Stimulated activated CD4-positive, alpha-beta T cell treated with anti-CD3 and anti-CD28 coated beads, TNF-alpha, amount 100 ng/mL, for 1 hour (primary cell): Measurements from ENCODE around the gene PCSK2.

Experiments
- DNase-seq, 3 donors: peaks; one replicate each; pipeline ENCODE4 v3.0.0-alpha.2; 2020; ENCODE audit warnings: low read depth in 3 of 3, low spot score in 1 of 3

PCSK2 gene

DNA sequence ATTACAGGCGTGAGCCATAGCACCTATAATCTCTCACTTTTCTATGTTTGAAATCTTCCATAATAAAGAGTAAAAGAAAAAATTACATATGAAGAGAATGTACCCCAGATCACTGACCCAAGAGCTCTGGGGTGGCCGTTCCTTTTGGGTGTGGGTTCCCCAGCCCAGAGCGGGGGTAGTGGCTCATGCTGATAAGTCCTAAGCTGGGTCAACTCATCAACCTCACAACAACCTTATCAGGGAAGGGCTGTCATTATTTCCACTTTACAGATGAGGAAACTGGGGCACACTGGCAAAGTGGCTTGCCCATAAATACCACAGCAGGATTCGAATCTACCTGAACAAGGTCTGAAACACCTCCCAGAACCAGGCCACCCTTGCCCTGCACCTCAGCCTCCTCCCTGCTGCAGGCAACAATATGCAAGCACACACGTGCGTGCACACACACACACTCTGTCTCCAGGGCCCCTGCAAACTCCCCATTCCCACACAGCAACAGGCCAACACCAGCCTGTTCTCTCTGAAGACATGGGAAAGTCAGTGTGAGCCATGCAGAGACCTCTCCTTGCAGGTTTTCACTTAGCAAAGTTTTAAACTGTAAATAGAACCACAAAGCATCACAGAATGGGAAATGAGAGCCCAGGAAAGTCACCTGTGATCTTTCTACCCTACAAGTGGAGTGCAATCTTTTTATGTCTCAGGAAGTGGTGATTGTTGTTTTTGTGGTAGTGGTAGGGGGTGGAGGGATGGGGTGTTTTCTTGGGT, 276.6 kb downstream of the PCSK2 start:
- no peak for DNase-seq

DNA sequence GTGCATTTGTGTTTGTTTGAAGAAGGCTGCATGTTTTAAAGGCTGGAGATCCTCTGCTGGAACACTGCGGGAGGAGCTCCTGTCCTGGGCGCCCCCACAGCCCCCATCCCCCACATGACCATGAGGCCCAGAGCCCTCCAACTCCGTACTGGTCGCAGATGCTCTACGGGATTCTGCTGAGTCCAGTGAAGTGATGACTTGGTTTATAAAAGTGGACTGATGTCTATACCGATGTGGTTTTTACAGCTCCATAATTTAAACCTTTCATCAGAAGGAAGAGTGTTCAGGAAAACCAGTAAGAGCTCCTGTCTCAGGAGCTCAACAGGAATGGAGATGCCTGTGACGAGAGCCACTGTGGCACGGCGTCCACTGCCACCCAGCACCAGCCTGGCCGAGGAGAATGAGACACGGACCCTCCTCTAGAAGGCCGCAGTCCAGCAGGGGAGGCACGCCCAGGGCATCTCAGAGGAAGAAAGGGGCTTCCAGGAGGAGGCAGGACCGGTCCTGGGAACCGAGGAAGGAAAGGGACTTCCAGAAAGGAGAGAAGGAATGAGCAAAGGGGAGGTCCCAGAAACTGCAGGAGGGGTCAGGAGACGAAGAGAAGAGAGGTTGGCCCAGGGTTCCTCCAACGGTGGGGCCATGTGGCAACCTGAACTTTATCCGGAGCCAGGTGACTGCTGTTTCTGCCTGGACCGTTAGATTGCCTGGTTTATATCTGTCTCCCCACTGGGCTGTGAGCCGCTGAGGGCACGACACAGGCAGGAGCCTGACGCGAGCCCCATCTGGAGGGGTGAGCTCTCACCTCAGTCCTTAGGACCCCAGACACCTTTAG, 277.4 kb downstream of the PCSK2 start:
- peak in 1 of 3 donors; percentile 8 for DNase-seq

- peak in 1 of 3 donors; percentile 6 for DNase-seq
Observed at GRCh38 chr20:17504898-17505635, 278.2 kb downstream of the PCSK2 start.

GRCh38 chr20:17505636-17506517, 279.0 kb downstream of the PCSK2 start:
- DNase-seq: peak in 2 of 3 donors; percentile 18 to 31

- DNase-seq: no peak
Observed at GRCh38 chr20:17507032-17507431, 280.2 kb downstream of the PCSK2 start.

DNA sequence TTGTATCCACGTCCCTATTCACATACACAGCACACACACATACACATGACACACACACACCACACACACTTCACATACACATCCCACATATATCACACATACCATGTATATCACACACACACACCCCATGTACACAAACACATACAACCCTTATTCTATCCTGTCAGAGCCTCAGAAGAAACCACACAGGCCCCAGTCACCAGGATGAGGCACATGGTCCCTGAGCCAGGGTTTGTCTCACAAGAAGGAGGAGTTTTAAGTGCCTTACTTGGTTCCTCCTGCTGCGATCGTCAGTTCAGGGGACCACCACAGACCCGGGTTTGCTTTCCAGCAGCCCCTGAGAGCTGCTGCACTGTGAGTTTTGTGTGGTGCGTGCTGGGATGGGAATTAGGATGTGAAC, 280.7 kb downstream of the PCSK2 start:
- DNase-seq: no peak

GRCh38 chr20:17508756-17509155, 281.9 kb downstream of the PCSK2 start:
- DNase-seq: no peak

DNA sequence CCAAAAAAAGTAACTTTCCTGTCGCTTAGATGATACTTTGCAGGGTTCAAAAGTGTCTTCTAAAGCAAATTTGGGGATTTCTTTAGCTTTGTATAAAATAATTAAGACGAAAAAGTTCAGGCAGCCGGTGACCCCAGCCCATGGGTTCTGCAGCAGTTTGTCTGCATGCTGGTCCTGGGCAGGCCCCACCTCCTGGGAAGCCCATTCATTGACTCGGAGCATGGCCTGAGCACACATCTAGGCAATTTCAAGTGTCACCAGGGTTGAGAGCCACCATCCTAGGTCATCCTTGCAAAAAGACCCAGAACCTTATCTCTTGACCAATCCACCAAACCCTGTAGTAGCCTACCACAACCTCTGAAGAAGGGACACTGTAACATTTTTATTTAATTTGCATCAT, 283.7 kb downstream of the PCSK2 start:
- no peak for DNase-seq

DNA sequence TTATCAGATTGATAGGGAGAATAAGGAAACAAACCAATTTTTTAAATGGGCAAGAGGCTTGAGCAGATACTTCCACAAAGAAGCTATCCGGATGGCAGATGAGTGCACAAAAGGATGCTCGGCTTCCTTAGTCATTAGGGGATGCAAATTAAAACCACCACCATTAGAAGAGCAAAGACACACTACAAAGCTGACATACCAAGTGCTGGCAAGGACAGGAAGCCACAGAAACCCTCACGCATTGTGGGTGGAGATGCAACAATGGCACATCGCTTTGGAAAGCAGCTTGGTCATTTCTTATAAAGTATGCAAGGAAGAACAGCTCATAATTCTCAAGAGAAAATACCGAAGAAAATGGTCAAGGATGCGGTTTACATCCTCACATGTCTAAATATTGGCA, 284.6 kb downstream of the PCSK2 start:
- no peak for DNase-seq

DNA sequence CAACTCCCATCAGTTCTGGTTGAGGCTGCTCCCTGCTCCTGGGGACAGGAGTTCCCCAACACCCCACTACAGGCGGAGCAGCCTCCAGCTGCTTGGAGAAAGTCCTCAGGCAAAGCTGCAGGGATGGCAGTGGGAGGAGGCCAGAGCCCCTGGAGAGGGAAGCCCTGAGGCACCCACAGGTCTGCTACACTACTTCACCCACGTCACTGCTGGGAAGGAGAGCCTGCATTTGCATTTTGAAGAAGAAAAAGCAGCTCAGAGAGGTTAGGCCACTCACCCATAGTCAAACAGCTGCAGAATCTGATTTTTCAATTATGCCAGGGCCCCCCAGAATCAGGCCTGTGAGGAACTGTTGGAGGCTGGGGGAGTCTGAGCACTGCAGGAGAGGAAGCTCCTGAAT, 287.1 kb downstream of the PCSK2 start:
- DNase-seq: no peak

DNA sequence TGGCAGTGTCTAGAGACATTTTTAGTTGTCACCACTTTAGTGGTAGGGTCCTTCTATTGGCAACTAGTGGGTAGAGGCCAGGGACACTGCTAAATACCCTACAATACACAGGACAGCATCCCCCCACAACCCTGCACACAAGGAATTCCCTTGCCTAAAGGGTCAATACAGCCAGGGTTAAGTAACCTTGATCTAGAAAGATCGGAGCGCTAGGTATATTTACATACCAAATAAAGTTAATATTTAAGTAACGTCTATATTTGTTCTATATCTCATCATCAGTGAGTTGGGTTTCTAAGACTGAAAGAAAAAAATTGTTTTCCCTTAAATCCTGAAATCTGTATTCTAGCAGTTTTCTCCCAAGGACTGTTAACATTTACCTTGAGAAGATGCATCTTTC, 288.2 kb downstream of the PCSK2 start:
- no peak for DNase-seq

- no peak for DNase-seq
Observed at GRCh38 chr20:17518339-17519052, 291.7 kb downstream of the PCSK2 start.

- DNase-seq: no peak
Observed at GRCh38 chr20:17519606-17520285, 292.9 kb downstream of the PCSK2 start.

DNA sequence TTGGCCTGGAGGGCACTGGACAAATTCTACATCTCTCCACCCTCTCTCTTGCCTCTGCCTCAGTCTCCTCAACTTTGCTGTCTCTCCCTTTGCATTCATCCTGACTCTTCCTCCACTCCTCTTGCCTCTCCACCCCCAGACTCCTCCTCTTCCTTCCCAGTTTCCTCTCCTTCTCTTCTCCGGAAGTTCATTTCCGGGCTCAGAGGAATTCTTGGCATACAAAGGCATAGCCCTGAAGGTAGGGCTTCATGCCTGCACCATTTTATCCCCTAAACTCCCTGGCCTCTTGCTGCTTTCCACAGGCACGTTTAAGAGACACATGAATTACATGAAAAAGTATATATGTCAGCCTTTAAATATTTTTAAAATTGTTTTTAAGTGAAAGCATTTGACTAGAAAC, 293.7 kb downstream of the PCSK2 start:
- DNase-seq: no peak

DNA sequence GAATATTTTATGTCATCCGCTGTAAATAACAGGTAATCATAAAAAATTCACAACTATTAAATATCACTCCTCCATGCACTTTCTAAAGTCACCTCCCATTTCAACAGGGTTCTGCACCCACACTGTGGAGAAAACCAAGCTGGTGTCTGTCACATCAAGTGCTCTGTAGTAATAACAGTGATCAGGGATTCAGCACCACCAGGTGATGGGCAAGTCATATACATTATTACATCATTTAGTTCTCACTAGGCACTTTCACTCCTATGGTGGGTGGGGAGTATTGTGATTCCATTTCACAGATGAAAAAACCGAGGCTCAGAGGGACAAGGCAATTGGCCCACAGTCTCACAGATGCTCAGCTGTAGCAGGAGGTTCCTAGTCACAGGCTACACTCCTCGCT, 295.7 kb downstream of the PCSK2 start:
- no peak for DNase-seq

- DNase-seq: no peak
Observed at GRCh38 chr20:17523326-17523725, 296.5 kb downstream of the PCSK2 start.

- DNase-seq: no peak
Observed at GRCh38 chr20:17524560-17524959, 297.7 kb downstream of the PCSK2 start.

DNA sequence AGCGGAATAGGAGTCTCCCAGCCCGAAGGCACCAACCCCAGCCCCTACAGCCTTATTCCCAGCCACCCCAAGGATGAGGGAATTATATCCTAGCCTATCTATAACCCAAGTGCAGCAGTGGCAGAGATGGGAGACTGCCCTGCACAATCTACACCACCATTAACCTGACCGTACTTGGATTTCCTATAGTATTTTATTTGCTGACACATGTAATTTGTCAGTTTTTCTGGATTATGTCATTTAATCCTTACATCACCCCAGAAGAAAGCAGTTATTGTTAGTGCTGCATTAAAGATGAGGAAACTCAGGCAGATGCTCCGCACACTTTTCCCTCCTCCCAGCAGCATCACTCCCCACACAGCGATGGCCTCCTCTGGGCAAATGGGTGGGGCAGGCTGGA, 298.3 kb downstream of the PCSK2 start:
- no peak for DNase-seq

DNA sequence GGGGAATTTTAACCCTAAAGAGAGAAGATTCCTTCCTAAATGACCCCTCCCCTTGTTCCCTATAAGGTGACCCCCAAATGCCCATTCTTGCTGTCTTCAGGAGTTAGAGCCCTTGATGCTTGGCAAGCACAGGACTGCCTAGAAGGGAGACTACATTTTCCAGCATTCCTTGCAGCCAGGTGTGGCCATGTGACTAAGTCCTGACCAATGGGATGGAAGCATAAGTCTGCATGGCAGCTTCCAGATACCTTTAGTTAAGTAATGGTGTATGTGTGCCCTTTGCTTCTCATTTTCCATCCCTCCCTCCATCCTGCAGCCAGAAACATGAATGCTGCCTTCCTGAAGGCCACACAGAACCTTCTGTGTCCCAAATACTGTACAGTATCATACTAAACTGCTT, 298.8 kb downstream of the PCSK2 start:
- no peak for DNase-seq

DNA sequence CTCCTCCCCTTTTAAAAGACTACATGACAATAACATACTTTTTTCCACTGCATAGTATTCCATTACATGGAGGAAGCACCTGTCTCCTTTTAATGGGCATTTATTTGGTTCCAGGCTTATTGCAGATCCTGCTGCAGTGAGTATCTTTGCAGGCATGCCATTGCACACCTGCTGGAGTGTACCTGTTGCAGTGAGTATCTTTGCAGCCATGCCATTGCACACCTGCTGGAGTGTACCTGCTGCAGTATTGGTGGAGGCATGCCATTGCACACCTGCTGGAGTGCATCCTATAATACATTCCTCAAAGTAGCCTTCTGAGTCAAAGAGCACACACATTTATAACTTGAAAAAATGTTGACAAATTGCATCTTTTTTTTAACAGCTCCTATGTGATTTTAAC, 302.7 kb downstream of the PCSK2 start:
- DNase-seq: no peak
